Stimulated activated CD8-positive, alpha-beta memory T cell treated with anti-CD3 and anti-CD28 coated beads, Interleukin-15, amount 100 ng/mL, for 24 hours (primary cell): Measurements from ENCODE around the gene CBY1.

Experiments
- DNase-seq: peaks from one replicate; pipeline ENCODE4 v3.0.0-alpha.2; 2020; ENCODE audit warnings: low read depth

The CBY1 gene

DNA sequence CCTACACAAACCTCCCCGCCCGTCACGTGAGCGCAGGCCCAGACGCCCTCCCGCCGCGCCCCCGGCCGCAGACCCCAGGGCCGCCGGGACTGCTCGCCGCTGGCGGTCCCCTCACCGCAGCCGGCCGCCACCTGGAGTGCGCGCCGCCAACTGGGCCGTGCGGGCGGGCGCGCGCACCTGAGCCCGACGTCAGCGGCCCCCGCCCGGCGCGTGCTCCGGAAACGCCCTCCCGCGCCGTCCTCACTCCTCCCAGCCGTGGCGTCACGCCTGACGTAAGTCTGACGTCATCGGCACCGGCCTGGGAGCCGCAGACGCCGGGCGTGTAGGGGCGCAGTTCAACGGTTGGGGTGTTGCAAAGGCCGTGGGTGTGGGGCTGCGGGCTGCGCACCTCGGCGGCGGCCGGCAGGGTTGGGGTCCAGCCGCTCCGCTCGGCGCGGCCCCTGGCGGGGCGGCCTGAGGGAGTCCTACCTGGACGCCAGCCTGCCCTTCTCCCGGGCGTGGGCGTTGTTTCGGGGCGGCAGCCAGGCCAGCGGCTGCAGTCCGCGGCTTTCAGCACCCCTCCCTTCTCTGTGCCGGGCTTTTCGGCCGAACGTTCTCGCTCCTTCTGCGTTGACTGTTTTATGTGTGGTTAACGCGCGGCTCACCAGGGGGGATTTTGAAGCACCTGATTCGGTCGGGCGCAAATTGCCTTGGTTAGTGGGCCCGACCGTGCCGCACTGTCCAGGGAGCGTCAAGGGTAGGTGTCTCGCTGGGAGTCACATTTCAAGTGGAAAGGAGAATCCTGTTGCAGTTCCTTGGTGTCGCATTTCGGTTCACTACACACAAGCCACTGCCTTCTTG is 44.6 kb downstream of the CBY1 start, which contains the start of gene JOSD1:
Gene JOSD1, minus strand, starts transcription at position 155 of the 840 bp plus-strand sequence. CDS start 956 bp downstream, outside the sequence.
- DNase-seq, result peak; percentile 99

DNA sequence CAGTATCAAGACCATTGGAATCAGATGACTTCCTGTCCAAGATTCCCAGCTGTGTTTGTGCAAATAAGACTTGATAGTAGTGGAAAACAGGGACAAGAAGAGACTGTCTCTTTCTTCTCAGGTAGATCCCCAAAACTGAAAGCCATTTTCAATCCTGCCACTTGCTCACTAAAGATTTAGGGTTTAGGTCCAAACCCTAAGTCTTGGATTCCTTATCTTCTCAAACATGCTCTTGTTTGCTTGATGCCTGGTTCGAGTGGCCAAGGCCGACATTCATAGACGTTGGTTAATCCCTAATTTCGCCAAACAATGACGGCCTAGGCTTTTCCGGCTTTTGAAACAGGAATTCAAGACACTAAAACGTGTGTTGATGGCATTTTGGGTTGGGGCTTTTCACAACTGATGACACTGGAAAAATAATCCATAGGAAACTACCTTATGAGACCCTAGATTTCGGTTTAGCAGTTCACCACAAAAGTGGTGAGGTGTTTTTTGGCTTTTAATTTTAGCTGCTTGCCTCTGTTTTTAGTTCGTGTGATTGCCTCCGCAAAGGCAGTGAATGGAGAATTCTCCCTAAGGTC is 48.3 kb downstream of the CBY1 start:
- DNase-seq, result no peak

DNA sequence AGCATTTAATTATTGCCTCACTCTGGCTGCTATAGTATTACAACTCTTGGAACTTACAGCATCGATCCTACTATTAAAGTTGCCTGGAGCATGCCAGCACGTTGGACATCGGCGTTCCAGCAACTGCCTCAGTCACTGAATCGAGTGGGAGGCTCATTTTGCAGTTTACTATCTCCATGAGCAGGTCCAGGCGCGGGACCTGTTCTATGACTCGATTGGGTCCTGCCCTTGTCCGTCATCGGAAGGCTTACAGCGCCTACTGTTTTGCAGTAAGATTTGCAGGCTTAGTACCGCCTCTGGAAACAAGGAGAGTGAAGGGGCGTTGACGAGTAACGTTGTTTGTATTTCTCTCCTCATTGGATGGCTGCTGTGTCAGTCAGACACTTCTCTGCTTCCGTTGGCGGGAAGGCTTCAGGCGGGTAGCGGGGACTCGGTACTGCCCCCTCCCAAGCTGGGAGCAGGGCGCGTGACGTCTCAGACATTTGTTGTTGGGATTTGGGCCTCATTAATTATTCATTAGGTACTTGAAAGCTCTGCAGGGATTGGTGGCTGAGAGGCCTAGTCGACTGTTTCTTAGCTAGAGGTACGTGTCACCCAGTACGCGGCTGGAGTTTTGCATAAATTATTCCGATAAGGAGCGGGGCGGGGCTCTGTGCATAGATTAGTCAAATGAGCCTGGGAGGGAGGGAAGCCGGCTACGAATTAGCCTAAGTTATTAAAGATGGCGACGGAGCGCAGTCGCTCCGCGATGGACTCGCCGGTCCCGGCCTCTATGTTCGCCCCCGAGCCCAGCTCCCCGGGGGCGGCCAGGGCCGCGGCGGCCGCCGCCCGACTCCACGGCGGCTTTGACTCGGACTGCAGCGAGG is 49.0 kb downstream of the CBY1 start, which contains the start of gene GTPBP1:
Gene GTPBP1, plus strand, starts transcription at position 710 of the 866 bp plus-strand sequence. Its CDS starts 12 bp downstream, at position 722.
- DNase-seq, result peak; percentile 73

DNA sequence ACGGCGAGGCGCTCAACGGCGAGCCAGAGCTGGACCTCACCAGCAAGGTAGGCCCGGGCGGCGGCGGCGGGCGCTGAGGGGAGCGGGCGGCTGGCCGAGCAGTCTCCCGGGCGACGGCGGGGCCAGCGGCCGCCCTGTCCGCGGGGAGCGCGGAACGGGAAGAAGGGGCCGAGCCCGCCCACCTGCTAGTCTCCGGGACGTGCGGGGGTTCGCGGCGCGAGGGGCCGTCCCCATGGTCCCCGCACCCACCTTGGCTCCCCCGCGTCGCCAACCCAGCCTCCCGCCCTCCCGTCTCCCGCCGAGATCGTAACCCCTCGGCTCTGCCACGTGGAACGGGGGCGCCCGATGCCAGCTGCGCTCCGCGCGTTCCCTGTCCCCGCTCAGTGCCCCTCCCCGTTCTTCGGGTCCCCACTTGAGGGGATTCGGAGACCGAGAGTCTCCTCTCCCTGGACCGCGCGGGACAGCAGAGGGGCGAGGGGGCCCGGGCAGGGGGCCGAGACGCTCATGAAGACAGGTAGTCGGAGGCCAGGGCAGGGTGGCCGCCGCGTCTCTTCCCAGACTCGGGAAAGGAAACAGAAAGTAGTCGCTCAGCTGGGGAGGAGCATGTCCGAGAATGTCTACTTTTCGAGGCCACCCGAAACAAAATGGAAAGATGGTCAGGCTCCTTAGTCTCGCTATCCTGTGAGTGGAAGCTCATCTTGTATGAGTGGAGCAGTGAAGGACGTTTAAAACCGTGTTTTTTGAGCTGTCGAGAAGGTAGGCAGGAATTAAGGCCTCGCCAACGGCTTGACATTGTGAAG is 49.9 kb downstream of the CBY1 start:
- no peak for DNase-seq

DNA sequence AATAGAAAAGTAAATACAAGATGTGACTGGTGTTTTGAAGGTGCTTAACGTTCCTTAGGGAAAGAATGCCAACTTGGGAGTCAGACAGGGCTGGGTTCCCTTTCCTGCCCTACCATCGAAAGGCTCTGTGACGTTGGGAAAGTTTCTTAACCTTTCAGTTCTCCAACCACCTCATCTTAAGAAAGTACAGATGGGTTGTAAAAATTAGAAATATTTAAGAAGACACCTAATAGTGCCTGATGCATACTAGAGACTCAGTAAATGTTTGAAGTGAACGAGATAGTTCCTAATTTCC is 50.4 kb downstream of the CBY1 start:
- no peak for DNase-seq

DNA sequence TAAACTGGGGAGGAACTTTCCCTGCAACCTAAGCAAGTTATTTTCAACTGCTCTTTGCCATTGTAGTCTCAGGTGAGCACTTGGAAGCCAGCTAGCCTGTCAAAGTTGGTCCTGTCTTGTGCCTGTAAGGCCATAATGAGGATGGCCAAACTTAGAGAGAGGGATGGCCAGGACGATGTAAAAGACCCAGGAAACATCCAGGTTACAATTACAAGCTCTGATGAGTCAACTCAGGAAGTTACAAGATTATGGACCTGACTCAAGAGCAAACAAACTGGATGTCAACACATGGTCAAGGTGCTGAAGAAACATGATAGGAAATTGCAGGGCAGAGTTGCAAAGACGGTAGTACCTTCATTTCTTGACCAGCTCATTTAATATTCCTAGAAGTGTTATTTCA is 50.9 kb downstream of the CBY1 start:
- no peak for DNase-seq

DNA sequence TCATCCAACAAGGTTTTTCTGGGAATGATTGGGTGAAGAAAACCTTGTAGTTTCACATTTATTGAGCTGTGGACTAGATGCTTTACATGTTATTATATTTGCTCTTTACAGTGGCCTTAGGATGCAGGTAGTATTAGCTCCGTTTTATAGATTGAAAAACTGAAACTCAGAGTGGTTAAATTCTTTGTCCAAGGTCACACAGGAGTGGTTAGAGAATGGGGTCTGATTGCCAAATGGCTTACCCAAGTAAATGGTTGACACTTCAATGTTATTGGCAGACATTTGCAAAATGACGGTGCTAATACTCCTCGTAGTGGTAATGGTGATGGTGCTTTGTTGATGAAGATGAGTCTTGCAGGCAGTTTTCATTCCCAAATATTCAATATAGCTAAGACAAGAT is 51.5 kb downstream of the CBY1 start:
- no peak for DNase-seq

DNA sequence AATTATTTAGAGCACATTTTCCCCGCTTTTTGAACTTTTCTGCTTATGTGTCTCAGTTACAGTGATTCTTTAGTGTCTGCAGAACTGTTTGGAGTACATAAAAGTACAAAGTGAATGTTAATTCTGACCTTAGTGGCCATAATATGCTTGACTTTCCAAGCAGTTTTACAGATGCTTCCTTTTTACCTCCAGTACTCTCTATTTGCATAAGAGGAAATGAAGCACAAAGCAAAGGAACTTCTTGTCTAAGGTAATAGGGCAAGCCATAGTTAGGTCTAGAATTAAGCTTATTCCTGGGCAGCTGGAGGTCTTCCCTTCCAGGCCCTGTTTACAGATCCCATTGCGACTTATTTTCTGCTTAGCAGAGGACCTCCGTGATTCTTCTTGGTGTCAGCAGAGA is 52.9 kb downstream of the CBY1 start:
- no peak for DNase-seq

DNA sequence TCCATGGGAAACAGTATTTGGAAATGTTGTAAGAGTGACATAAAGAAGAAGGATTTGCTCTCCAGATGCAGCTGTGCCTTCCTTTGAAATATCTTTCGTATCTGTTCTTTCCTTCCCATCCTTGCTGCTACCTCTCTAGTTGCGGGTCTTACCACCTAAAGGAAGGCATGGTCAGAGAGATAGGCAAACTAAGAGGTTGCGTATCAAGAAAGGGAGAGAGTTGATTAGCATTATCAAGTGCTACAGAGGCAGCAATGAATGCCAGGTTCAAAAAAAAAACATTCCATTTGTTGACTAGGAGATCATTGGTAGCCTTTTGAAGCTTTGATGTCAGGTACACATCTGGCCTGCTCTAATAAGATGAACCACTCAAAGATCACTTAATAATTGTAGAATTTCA is 53.9 kb downstream of the CBY1 start:
- no peak for DNase-seq

DNA sequence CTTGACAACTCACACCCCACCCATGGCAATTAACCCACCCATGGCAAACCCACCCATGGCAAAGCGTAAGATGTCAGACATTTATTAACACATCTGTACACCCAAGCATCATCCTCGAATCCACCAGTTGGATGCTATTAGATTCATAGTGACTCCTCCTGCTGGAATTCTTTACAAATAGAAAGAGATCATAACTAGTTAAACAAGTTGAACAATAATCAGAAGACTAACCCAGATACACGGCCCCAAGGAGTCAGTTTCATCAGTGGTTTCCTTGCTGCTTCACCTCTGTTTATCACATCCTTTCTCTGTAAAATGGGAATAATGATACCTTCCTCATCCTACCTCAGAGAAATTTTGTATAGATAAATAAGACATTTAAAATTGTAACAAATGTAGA is 54.4 kb downstream of the CBY1 start:
- no peak for DNase-seq

DNA sequence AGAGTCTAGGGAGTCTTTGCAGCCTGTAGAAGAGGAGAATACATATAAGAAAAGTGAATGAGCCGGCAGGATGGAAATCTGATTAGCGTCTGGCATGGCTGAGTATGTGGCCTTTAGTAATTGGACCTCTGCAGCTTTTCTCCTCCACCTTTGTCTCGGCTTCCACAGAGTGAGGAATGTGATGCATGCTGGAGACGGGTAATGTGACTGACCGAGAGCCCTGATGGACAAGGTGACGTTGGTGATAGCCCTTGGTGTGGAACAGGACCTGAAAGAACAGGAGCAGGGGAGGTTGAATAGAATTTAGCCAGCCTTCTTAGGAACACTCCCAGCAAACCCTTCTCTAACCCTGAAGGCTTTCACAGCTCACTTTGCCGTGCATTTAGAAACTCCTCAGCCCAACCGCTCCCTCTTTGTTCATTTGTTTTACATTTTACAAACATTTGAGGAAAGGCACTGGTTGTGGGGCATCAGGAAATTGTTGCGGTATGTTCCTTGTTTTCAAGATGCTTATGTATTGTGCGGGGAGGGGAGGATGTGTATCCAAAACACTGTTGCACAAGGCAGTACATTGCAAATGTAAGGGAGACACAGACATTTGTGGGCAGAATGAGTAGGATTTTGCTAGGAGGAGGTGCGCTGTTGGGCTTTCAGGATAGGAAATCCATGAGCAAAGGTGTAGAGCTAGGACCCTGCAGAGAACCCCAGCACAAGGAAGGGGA is 56.2 kb downstream of the CBY1 start:
- DNase-seq, result no peak

DNA sequence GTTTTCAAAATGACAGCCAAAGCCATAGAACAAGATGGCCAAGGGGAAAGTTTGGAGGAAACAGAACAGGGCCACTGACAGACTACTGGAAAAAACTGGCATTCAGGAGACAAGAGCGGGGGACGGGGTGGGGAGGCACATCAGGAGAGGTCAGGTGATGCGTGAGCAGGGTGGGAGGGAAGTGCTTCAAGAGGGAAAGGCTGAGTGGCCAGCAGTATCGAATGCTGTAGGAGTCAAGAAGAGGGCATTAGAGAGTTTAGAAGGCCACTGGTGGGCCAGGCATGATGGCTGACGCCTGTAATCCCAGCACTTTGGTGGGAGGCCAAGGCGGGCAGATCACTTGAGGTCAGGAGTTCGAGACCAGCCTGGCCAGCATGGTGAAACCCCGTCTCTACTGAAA is 57.5 kb downstream of the CBY1 start:
- DNase-seq, result no peak

DNA sequence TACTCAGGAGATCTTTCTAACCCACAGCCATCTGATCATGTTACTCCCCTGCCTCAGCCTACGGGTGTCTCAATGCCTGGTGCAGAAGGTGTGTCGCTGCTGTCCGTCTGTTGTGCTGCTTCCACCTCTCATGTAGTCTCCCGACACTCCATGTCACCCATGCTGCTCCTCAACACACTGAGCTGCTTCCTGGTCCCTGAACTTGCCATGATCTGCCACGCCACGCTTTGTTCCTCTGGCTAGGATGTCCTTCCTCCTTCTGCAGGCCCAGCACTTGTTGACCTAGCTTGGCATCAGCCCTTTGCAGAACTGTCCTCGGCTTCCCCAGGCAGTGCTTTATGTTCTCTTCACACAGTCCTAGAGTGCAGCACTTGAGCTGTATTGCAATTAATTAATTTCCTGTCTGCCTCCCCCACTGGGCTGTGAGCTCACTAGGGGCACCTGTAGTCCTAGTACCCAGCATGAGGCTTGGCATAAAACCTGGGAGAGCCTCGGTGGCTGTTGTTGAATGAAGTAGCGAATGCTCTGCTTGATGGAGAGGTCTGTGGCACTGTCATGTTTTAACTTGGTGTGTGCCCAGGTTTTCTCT is 58.8 kb downstream of the CBY1 start:
- DNase-seq, result no peak

DNA sequence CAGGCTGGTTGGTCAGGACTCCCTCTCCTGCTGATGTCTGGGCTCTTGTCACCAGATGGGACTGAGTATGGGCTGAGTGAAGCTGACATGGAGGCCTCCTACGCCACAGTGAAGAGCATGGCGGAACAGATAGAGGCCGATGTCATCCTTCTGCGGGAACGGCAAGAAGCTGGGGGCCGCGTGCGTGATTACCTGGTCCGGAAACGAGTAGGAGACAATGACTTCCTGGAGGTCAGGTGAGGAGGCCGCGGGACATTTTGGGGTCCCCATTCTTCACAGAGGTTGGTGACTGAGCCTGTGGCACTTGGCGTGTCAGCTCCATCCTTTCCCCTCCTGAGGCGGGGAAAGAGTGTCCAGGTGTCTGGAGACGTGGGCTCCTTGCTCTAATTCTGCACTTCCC is 59.4 kb downstream of the CBY1 start:
- no peak for DNase-seq

DNA sequence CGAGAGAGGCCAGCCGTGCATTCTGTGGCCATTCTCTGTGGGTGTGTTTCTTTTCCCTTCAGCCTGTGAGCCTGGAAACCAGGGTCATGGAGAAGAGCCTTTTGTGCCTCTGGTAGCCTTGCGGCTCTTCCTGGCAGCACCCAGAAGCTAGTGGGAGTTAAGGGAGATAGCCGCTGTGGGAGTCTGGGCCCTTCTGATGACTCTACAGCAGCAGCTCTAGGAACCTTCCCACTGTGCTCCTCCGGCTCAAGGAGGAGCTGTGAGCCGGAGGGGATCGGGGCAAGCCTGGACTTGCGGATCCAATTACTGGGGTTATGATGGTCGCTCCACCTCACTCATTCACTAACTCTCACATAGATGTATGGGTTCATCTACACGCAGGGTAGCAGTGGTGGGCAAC is 59.8 kb downstream of the CBY1 start:
- no peak for DNase-seq

DNA sequence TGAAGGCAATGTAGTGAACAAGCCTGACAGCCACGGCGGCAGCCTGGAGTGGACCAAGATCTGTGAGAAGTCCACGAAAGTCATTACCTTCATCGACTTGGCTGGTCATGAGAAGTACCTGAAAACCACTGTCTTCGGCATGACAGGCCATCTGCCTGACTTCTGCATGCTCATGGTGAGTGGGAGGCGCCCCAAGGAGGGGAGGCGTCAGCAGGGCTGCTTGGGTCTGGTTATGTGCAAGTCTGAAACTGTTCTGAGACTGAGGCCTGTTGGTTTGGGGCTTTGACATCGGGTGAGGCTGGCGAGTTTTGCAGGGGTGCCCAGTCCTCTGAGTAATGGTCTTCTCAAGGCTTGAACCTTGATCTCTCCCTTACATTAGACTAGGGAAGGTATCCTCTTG is 60.4 kb downstream of the CBY1 start:
- DNase-seq, result no peak

DNA sequence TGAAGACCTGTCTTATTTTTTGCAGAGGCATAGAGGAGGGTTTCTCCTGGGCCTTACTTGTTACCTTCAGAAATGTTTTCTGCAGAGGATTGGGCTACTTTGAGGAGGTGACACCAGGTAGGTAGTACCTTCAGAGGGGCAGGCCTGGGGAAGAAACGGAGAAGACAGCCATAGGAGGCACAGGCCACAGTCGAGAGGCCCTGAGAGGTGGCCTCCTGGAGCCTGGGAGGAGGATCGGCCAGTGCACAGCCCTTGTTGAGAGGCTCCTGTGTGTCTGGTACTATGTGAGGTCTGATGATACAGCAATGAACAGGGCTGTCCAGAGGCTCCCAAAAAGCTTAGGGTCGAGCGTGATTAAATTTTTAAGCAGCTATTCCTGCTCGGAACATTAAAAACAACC is 60.8 kb downstream of the CBY1 start:
- no peak for DNase-seq

DNA sequence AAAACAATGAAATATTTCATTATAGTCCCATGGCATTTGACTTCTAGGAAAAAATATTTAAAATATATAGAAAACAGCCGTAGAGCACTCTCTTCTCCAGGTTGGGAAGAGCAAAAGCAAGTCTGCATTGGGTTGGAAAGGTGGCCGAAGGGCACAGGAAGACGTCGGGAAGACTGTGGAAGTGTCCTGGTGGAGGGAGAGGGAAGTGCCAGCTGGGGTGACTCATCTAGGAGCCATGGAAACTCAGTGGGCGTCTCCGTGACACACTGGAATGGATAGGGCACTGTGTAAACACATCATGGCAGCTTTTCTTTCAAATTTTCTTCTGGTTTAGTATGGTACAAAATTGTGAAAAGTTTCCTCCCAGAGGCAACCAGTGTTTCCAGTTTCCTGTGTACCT is 62.0 kb downstream of the CBY1 start:
- DNase-seq, result no peak

DNA sequence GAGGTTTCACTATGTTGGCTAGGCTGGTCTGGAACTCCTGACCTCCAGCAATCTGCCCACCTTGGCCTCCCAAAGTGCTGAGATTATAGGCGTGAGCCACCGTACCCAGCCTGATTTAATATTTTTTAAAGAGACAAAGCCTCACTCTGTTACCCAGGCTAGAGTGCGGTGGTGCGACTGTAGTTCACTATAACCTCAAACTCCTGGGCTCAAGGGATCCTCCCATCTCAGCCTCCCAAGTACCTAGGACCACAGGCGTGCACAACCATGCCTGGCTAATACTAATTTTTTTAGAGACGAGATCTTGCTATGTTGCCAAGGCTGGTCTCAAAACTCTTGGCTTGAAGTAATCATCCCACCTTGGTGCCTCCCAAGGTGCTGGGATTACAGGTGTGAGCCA is 62.8 kb downstream of the CBY1 start:
- no peak for DNase-seq

DNA sequence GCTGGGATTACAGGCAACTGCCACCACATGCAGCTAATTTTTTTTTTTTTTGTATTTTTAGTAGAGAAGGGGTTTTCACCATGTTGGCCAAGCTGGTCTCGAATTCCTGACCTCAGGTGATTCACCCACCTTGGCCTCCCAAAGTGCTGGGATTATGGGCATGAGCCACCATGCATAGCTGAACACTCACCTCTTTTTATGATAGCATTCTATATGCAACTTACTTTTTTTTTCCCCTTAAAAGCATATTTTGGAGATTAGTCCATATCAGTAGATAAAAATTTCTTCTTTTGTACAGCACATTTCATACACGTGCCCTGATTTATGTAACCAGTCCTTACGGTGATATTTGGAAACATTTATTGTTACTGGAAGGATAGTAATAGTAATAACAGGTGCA is 63.9 kb downstream of the CBY1 start:
- no peak for DNase-seq

DNA sequence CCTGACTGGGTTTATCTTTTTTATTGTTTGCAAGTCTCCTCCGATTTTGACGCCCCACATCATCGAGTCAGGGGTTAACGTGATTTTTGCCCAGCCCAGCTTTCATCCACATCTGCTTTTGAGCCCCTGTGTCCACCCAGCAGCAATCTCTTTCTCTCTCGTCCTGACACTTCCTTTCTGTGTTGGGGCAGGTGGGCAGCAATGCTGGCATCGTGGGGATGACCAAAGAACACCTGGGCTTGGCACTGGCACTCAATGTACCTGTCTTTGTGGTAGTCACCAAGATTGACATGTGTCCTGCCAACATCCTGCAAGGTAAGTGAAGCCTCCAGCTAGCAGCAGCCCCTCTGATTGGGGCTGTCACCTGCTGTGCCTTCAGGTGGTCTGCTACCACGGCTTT is 65.1 kb downstream of the CBY1 start:
- DNase-seq, result no peak
